ENCODE data around the gene REG3A.

Gene REG3A

GRCh38 chr2:79116997-79117928 lies 42.3 kb downstream of the REG3A start:
- DNase-seq, result no peak

GRCh38 chr2:79114797-79115494 lies 44.6 kb downstream of the REG3A start:
- DNase-seq, result no peak

GRCh38 chr2:79112269-79112668 lies 47.3 kb downstream of the REG3A start:
- no peak for DNase-seq
